GM12878 (cell line): ENCODE measurements around the gene GABRB1. TPM values are rescaled to one million over a fixed set of nuclear protein-coding genes. Genes with fewer than 3 reads are reported as not detected.

ENCODE experiments used
- ATAC-seq: fragments of 200-7000 bp; cut with Tn5 transposase; 3 replicates; pipeline ENCODE4 v1.9.1; 2020; ENCODE audit warnings: mild to moderate bottlenecking, moderate library complexity
- BruUV-seq: library from RNA; stranded (reverse); fragments of 400-500 nt; replicated peaks from 2 replicates; lab custom pipeline; 2021; lab: Mats Ljungman, UMichigan
- CTCF ChIA-PET: fragments of 300-600 bp; sonication (Branson Sonifier 250); formaldehyde crosslinking; extraction: SDS; loops from one replicate; lab custom pipeline; 2021; ENCODE audit warnings: inconsistent platforms; lab: Yijun Ruan, JAX
- POLR2A ChIA-PET: fragments of 350-600 bp; formaldehyde crosslinking; extraction: SDS; loops from one replicate; lab custom pipeline; 2021; ENCODE audit warnings: inconsistent platforms; lab: Charles Lee
- RAD21 ChIA-PET: fragments of 300-600 bp; sonication (Branson Sonifier 250); formaldehyde crosslinking; loops from one replicate; lab custom pipeline; 2023; ENCODE audit warnings: antibody characterized with exemption; ENCODE audit not compliant: unreplicated experiment; lab: Charles Lee
- SMC1A ChIA-PET: fragments of 300-600 bp; sonication (Branson Sonifier 250); formaldehyde crosslinking; loops from one replicate; lab custom pipeline; 2023; ENCODE audit not compliant: unreplicated experiment, uncharacterized antibody; lab: Charles Lee
- DNase-seq: peaks from one replicate; pipeline ENCODE4 v3.0.0-alpha.2; 2011; ENCODE audit warnings: low read depth, low spot score
- FAIRE-seq: peaks from 3 replicates; lab custom pipeline; 2011; peaks lifted over from hg19 to GRCh38; lab: Jason Lieb, UNC
- H2AFZ ChIP-seq: 2 replicates; pipeline ENCODE4 v1.6.0; 2011; ENCODE audit warnings: low read depth, low read length, control low read depth; ENCODE audit not compliant: control insufficient read depth
- H3K27ac ChIP-seq: 2 replicates; pipeline ENCODE4 v1.5.1; 2011; ENCODE audit warnings: control low read depth; ENCODE audit not compliant: control insufficient read depth, insufficient read depth
- H3K27me3 ChIP-seq, 2 experiments: replicated peaks in 1 of 2; 2 replicates each; pipeline versions ENCODE4 v1.6.0 to v1.6.1; 2011; ENCODE audit warnings: low read length in 1 of 2; ENCODE audit not compliant: control insufficient read depth in 2 of 2, insufficient read depth in 2 of 2
- H3K36me3 ChIP-seq, 2 experiments: 2 replicates each; pipeline ENCODE4 v1.5.1; 2011; ENCODE audit warnings: low read length in 1 of 2; ENCODE audit not compliant: control insufficient read depth in 2 of 2, insufficient read depth in 2 of 2
- H3K4me1 ChIP-seq: 2 replicates; pipeline ENCODE4 v1.6.1; 2011; ENCODE audit warnings: mild to moderate bottlenecking, low read length, moderate library complexity, mixed read lengths; ENCODE audit not compliant: control insufficient read depth, insufficient read depth
- H3K4me2 ChIP-seq: 2 replicates; pipeline ENCODE4 v1.6.0; 2011; ENCODE audit warnings: control low read depth; ENCODE audit not compliant: control insufficient read depth, insufficient read depth
- H3K4me3 ChIP-seq: fragments of 200-600 bp; sonication (generic); 2 replicates; pipeline ENCODE4 v1.5.1; 2016
- H3K79me2 ChIP-seq: 2 replicates; pipeline ENCODE4 v1.6.0; 2011; ENCODE audit warnings: low read length; ENCODE audit not compliant: control insufficient read depth, insufficient read depth
- H3K9ac ChIP-seq: 2 replicates; pipeline ENCODE4 v1.8.0; 2011; ENCODE audit warnings: low read length, control low read depth, mixed read lengths; ENCODE audit not compliant: control insufficient read depth, insufficient read depth
- H3K9me3 ChIP-seq: replicated peaks from 3 replicates; pipeline ENCODE4 v1.5.1; 2011; ENCODE audit warnings: mild to moderate bottlenecking, low read length; ENCODE audit not compliant: control insufficient read depth, insufficient read depth
- H4K20me1 ChIP-seq: 2 replicates; pipeline ENCODE4 v1.6.0; 2011; ENCODE audit not compliant: control insufficient read depth, insufficient read depth
- ATF2 ChIP-seq: IDR thresholded peaks from 2 replicates; pipeline ENCODE4 v1.6.1; 2012; ENCODE audit warnings: low read length, inconsistent platforms
- CBFB ChIP-seq: IDR thresholded peaks from 2 replicates; pipeline ENCODE4 v1.6.1; 2016; ENCODE audit warnings: antibody characterized with exemption, low read depth
- CHD2 ChIP-seq: IDR thresholded peaks from 2 replicates; pipeline ENCODE4 v1.6.1; 2011; ENCODE audit warnings: low read depth, low read length, improper control_type of control experiment, borderline replicate concordance
- FOS ChIP-seq: IDR thresholded peaks from 3 replicates; pipeline ENCODE4 v1.6.1; 2011; ENCODE audit warnings: borderline replicate concordance; ENCODE audit not compliant: insufficient read length; ENCODE audit errors: extremely low read depth
- FOXK2 ChIP-seq: fragments of 450-650 bp; IDR thresholded peaks from 2 replicates; pipeline ENCODE4 v1.6.1; 2017; ENCODE audit warnings: mild to moderate bottlenecking, moderate library complexity
- FOXM1 ChIP-seq: IDR thresholded peaks from 2 replicates; pipeline ENCODE4 v1.6.1; 2012; ENCODE audit warnings: low read depth, mild to moderate bottlenecking, inconsistent platforms, low read length, moderate library complexity
- GATAD2B ChIP-seq: fragments of 450-650 bp; conservative IDR thresholded peaks from 2 replicates; pipeline ENCODE4 v1.6.1; 2017; ENCODE audit warnings: low read depth, mild to moderate bottlenecking, moderate library complexity
- IRF4 ChIP-seq: IDR thresholded peaks from 2 replicates; pipeline ENCODE4 v1.6.1; 2011; ENCODE audit warnings: low read depth, low read length
- MAX ChIP-seq: IDR thresholded peaks from 2 replicates; pipeline ENCODE4 v1.6.1; 2012; ENCODE audit warnings: low read depth, low read length, improper control_type of control experiment
- MTA3 ChIP-seq: IDR thresholded peaks from 2 replicates; pipeline ENCODE4 v1.6.1; 2012; ENCODE audit warnings: low read length, inconsistent platforms, borderline replicate concordance
- NFXL1 ChIP-seq: fragments of 450-650 bp; IDR thresholded peaks from 2 replicates; pipeline ENCODE4 v1.6.1; 2017; ENCODE audit warnings: antibody characterized with exemption, mild to moderate bottlenecking, borderline replicate concordance
- NKRF ChIP-seq: fragments of 450-650 bp; conservative IDR thresholded peaks from 2 replicates; pipeline ENCODE4 v1.6.1; 2017; ENCODE audit warnings: mild to moderate bottlenecking, moderate library complexity
- NR2C1 ChIP-seq: fragments of 450-650 bp; IDR thresholded peaks from 2 replicates; pipeline ENCODE4 v1.6.1; 2017; ENCODE audit warnings: antibody characterized with exemption, mild to moderate bottlenecking, moderate library complexity
- ZNF622 ChIP-seq: fragments of 450-650 bp; IDR thresholded peaks from 2 replicates; pipeline ENCODE4 v1.6.1; 2017; ENCODE audit warnings: mild to moderate bottlenecking, inconsistent platforms
- ZZZ3 ChIP-seq: IDR thresholded peaks from 2 replicates; pipeline ENCODE4 v1.6.1; 2011; ENCODE audit warnings: low read depth; ENCODE audit not compliant: control insufficient read depth, insufficient read length
- WGBS: methylation state at CpG from one replicate; pipeline ENCODE4 v1.1.6; 2016; ENCODE audit warnings: low lambda C conversion rate; ENCODE audit not compliant: insufficient replicate concordance, insufficient coverage; ENCODE audit errors: missing lambda C conversion rate; 5-methylcytosine and 5-hydroxymethylcytosine counted together
- in situ Hi-C: fragments of 300-500 bp; cut with MboI; formaldehyde crosslinking; loops from 9 replicates; pipeline ENCODE4 v1.14.3; 2018; ENCODE audit warnings: mixed read lengths
- intact Hi-C: fragments of 100-400 bp; cut with micrococcal nuclease; formaldehyde crosslinking; loops from one replicate; pipeline ENCODE4 v1.14.2; 2022; ENCODE audit not compliant: unreplicated experiment
- polyA plus RNA-seq, 11 experiments: library from polyadenylated mRNA; depleted of rRNA in 4 of 11; unstranded in 6 of 11; stranded (reverse) in 5 of 11; fragments of >200 nt; fragmentation: Nextera tagmentation in 4 of 11; fragmentation: Illumina TruSeq in 1 of 11; extraction: Ambion mirVana in 4 of 11; extraction: Trizol in 1 of 11; gene quantifications; 1 replicate in 1 of 11; 2 replicates in 10 of 11; pipeline versions ENCODE4 v1.2.1 to v1.2.3, GENCODE V29; 2011 to 2016; ENCODE audit warnings: inconsistent platforms in 2 of 11, missing spikeins in 2 of 11, low read depth in 1 of 11
- total RNA-seq, 4 experiments: library from RNA; depleted of rRNA in 3 of 4; stranded (reverse); fragments of >200 nt in 3 of 4; fragmentation: Illumina TruSeq in 1 of 4; extraction: Trizol in 1 of 4; gene quantifications; 2 replicates each; pipeline versions ENCODE4 v1.2.1 to v1.2.3, GENCODE V29; 2013 to 2021

GABRB1 gene
- total and polyA plus RNA-seq, 10 of the 15 experiments (the other 5 are each of a cell fraction or from before 2014, with no cell fraction given) = 0.13 to 0.92 TPM; not detected in 8

GRCh38 chr4:47104986-47105385 is 73.6 kb downstream of the GABRB1 start:
- no peak for DNase-seq
- FAIRE-seq = no peak
- CTCF ChIA-PET = interaction anchor here (1.2 to 1.5 kb wide), 3 partner anchors 17 to 23 kb away, joined by 3 to 7 read pairs (median 4); no protein-coding TSS in a partner anchor
- POLR2A ChIA-PET = no interaction called here
- in situ Hi-C loops (no loop called here), intact Hi-C loops (loop anchor here (5.0 kb wide), 1 partner anchor 258 kb away; no protein-coding TSS in a partner anchor)
- Histone ChIP-seq H2AFZ (no peak overlapping the region), H4K20me1 (no peaks in the 10 kb centered on the region), H3K27ac (no peak overlapping the region), H3K27me3 (no peaks in the 10 kb centered on the region), H3K4me2 (no peak overlapping the region), H3K36me3 (no peaks in the 10 kb centered on the region), H3K9ac (no peak overlapping the region), H3K4me1 (no peaks in the 10 kb centered on the region), H3K9me3 (no peaks in the 10 kb centered on the region), H3K4me3 (no peak overlapping the region), H3K79me2 (no peaks in the 10 kb centered on the region)
- TF ChIP-seq MAX = no peak
- no peak for TF ChIP-seq ZNF622
- no peak for TF ChIP-seq FOXK2
- no peak for TF ChIP-seq CBFB
- no peak for TF ChIP-seq FOXM1
- no peak for TF ChIP-seq FOS
- no peak for TF ChIP-seq IRF4
- no peak for ATAC-seq
- RAD21 ChIA-PET = interaction anchor here (1.1 kb wide), 1 partner anchor 18 kb away, joined by 4 read pairs; no protein-coding TSS in a partner anchor
- SMC1A ChIA-PET = interaction anchor here (1.0 to 6.8 kb wide), 3 partner anchors 10 to 18 kb away, joined by 5 to 59 read pairs (median 5); no protein-coding TSS in a partner anchor
- WGBS = 29% methylated on average over 1 of the region's 1 CpG
- BruUV-seq = no TSS peak

- 0% methylated on average over 1 of the region's 1 CpG for WGBS
- H3K4me2 ChIP-seq = no peak overlapping the region
- FAIRE-seq (no peak), ATAC-seq (no peak), DNase-seq (no peak)
- H3K79me2 ChIP-seq = no peaks in the 10 kb centered on the region
- intact Hi-C loops (loop anchor here (5.0 kb wide), 1 partner anchor 259 kb away; no protein-coding TSS in a partner anchor), in situ Hi-C loops (no loop called here)
- ChIA-PET CTCF (interaction anchor here (9.0 kb wide), 1 partner anchor 15 kb away, joined by 101 read pairs; no protein-coding TSS in a partner anchor), POLR2A (no interaction called here), SMC1A (interaction anchor here (0.6 to 6.8 kb wide), 4 partner anchors 12 to 276 kb away, joined by 3 to 59 read pairs (median 4); no protein-coding TSS in a partner anchor), RAD21 (no interaction called here)
- H3K4me1 ChIP-seq = no peaks in the 10 kb centered on the region
- no peaks in the 10 kb centered on the region for H3K36me3 ChIP-seq
- H3K27ac ChIP-seq = no peak overlapping the region
- H3K27me3 ChIP-seq = no peaks in the 10 kb centered on the region
- no TSS peak for BruUV-seq
- H3K9ac ChIP-seq = no peak overlapping the region
- no peak overlapping the region for H3K4me3 ChIP-seq
- H3K9me3 ChIP-seq = no peaks in the 10 kb centered on the region
- no peak overlapping the region for H2AFZ ChIP-seq
- H4K20me1 ChIP-seq = no peaks in the 10 kb centered on the region
- TF ChIP-seq ATF2 (no peak), ZZZ3 (no peak), GATAD2B (no peak), NR2C1 (no peak), NFXL1 (no peak), CHD2 (no peak), MTA3 (no peak), NKRF (no peak)
Observed at GRCh38 chr4:47106561-47106960, 75.2 kb downstream of the GABRB1 start.
